ENCODE data around the gene INTS2. TPM values are rescaled to one million over a fixed set of nuclear protein-coding genes. Genes with fewer than 3 reads are reported as not detected.

INTS2 gene
- total RNA-seq, 1 experiment from 2014 or later, result 11.8 TPM

DNA sequence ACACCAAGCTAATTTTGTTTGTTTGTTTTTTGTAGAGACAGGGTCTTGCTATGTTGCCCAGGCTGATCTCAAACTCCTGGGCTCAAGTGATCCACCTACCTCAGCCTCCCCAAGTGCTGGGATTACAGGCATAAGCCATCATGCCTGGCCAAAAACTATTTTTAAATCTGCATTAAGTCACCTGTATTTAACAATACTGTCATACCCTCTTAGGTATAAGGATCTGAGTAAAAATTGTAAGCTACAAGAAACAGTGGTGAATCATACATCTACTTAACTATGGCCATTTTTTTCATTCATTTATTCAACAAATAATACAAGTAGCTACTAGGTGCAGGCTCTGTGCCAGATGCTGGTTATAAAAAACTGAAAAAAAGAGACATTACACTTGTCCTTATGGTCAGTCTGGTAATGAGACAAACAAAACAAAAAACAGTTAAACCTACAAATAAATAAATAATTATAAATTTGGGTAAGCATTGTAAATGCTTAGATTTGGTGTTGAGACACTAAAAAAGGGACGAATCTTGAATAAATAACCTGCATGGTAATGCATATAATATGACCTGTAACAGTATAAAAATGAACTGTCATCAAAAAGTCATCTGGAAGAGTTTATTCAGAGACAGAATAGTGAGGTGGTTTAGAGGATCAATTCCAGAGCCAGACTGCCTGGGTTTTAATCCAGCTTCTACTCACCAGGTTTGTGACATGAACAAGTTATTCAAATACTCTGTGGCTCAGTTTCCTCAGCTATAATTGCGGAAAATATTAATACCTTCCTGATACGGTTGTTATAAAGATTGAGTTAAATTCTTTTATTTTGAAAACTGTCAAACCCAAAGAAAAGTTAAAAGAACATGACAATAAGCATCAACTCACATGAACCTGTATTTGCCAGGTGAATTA, 91.3 kb downstream of the INTS2 start:
- ChIA-PET CTCF (interaction anchor here (0.6 to 2.1 kb wide), 50 partner anchors 9 to 1118 kb away, joined by 3 to 59 read pairs (median 4); no protein-coding TSS in a partner anchor), POLR2A (interaction anchor here (0.6 to 1.2 kb wide), 2 partner anchors 84 to 201 kb away, joined by 4 to 5 read pairs; no protein-coding TSS in a partner anchor)
- no peak overlapping the region for H3K27ac Mint-ChIP-seq (ENCODE audit: low read depth, unreplicated experiment)
- no peaks in the 10 kb centered on the region for H3K27me3 Mint-ChIP-seq (ENCODE audit: insufficient read depth, unreplicated experiment)
- DNase-seq (ENCODE audit: unreplicated experiment), result no peak
- TF ChIP-seq, protein P1, sequence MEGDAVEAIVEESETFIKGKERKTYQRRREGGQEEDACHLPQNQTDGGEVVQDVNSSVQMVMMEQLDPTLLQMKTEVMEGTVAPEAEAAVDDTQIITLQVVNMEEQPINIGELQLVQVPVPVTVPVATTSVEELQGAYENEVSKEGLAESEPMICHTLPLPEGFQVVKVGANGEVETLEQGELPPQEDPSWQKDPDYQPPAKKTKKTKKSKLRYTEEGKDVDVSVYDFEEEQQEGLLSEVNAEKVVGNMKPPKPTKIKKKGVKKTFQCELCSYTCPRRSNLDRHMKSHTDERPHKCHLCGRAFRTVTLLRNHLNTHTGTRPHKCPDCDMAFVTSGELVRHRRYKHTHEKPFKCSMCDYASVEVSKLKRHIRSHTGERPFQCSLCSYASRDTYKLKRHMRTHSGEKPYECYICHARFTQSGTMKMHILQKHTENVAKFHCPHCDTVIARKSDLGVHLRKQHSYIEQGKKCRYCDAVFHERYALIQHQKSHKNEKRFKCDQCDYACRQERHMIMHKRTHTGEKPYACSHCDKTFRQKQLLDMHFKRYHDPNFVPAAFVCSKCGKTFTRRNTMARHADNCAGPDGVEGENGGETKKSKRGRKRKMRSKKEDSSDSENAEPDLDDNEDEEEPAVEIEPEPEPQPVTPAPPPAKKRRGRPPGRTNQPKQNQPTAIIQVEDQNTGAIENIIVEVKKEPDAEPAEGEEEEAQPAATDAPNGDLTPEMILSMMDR (IDR thresholded peaks at IDR 0.05; ENCODE audit: unreplicated experiment), result no peak
- intact Hi-C loops (cut with micrococcal nuclease), result loop anchor here (1.0 to 5.0 kb wide), 6 partner anchors 200 to 424 kb away; no protein-coding TSS in a partner anchor
- no TSS peak for BruUV-seq (replicated peaks)
- no peak overlapping the region for H3K4me3 Mint-ChIP-seq (ENCODE audit: unreplicated experiment)
- H3K4me1 Mint-ChIP-seq (ENCODE audit: insufficient read depth, unreplicated experiment), result no peaks in the 10 kb centered on the region
- no peaks in the 10 kb centered on the region for H3K9me3 Mint-ChIP-seq (ENCODE audit: unreplicated experiment)
- peaks cover 6% of the 10 kb centered on the region for H3K36me3 Mint-ChIP-seq (ENCODE audit: insufficient read depth, unreplicated experiment)

DNA sequence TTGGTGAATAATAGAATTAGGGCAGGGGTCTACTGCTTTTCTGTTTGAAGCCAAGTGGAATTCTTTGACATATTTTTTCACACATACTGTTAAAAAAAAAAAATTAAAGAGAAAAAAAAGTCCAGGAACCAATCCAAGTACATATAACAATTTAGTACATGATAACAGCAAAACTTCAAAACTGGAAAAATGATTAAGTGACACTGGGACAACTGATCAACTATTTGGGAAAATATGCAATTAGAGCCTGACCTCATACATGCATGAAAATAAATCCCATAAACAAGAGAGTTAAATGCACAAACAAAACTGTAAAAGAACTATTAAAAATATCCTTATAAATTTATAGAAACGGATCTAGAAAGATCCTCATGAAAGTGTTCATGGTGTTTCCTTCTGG, 92.2 kb downstream of the INTS2 start:
- intact Hi-C loops (cut with micrococcal nuclease), result loop anchor here (2.0 to 5.0 kb wide), 3 partner anchors 253 to 419 kb away; no protein-coding TSS in a partner anchor

DNA sequence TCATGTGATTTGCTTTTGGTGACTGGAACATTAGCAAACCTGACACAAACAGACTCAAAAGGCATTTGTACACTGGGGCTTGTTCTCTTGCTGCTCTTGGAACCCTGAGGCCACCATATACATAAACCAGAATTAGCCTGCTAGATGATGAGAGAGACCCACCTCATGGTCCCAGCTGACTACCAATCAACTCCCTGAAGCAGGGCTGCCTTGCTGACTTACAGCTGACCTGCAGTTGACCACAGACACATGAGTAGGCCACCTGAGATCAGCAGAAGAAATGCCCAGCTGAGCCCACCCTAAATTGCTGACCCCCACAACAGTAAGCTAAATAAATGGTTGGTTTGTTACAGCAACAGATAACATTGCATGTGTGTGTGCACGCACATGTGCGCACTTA, 93.2 kb downstream of the INTS2 start:
- no peak for DNase-seq (ENCODE audit: unreplicated experiment)
- H3K27ac Mint-ChIP-seq (ENCODE audit: low read depth, unreplicated experiment), result no peak overlapping the region
- TF ChIP-seq, protein P1 (IDR thresholded peaks at IDR 0.05; ENCODE audit: unreplicated experiment), result no peak
- intact Hi-C loops (cut with micrococcal nuclease), result loop anchor here (5.0 kb wide), 2 partner anchors 252 to 282 kb away; no protein-coding TSS in a partner anchor
- no peaks in the 10 kb centered on the region for H3K4me1 Mint-ChIP-seq (ENCODE audit: insufficient read depth, unreplicated experiment)
- no peak overlapping the region for H3K4me3 Mint-ChIP-seq (ENCODE audit: unreplicated experiment)
- POLR2A ChIA-PET, result interaction anchor here (0.6 to 2.0 kb wide), 5 partner anchors 9 to 519 kb away, joined by 3 to 5 read pairs (median 4); partner anchors contain the start of gene BRIP1
- no peaks in the 10 kb centered on the region for H3K27me3 Mint-ChIP-seq (ENCODE audit: insufficient read depth, unreplicated experiment)
- BruUV-seq (replicated peaks), result no TSS peak
- H3K9me3 Mint-ChIP-seq (ENCODE audit: unreplicated experiment), result no peaks in the 10 kb centered on the region
- CTCF ChIA-PET, result interaction anchor here (0.6 to 1.8 kb wide), 7 partner anchors 8 to 423 kb away, joined by 3 to 18 read pairs (median 3); no protein-coding TSS in a partner anchor
- H3K36me3 Mint-ChIP-seq (ENCODE audit: insufficient read depth, unreplicated experiment), result no peaks in the 10 kb centered on the region

More for the DNA sequence above, 92.2 kb downstream of the INTS2 start:
- BruUV-seq (replicated peaks), result no TSS peak
- Mint-ChIP-seq H3K27me3 (ENCODE audit: insufficient read depth, unreplicated experiment) (no peaks in the 10 kb centered on the region), H3K4me1 (ENCODE audit: insufficient read depth, unreplicated experiment) (no peaks in the 10 kb centered on the region), H3K36me3 (ENCODE audit: insufficient read depth, unreplicated experiment) (no peaks in the 10 kb centered on the region), H3K4me3 (ENCODE audit: unreplicated experiment) (no peak overlapping the region), H3K9me3 (ENCODE audit: unreplicated experiment) (no peaks in the 10 kb centered on the region), H3K27ac (ENCODE audit: low read depth, unreplicated experiment) (no peak overlapping the region)
- ChIA-PET POLR2A (no interaction called here), CTCF (interaction anchor here (0.6 to 2.1 kb wide), 6 partner anchors 11 to 986 kb away, joined by 3 to 59 read pairs (median 4); no protein-coding TSS in a partner anchor)
- TF ChIP-seq, protein P1 (IDR thresholded peaks at IDR 0.05; ENCODE audit: unreplicated experiment), result no peak
- DNase-seq (ENCODE audit: unreplicated experiment), result no peak
